GM18861 (cell line): ENCODE measurements around the gene ANKRD34C.

ENCODE experiments used
- ATAC-seq: cut with Tn5 transposase; IDR thresholded peaks from one replicate; pipeline ENCODE4 v1.9.1; 2021; ENCODE audit not compliant: unreplicated experiment

Gene ANKRD34C

DNA sequence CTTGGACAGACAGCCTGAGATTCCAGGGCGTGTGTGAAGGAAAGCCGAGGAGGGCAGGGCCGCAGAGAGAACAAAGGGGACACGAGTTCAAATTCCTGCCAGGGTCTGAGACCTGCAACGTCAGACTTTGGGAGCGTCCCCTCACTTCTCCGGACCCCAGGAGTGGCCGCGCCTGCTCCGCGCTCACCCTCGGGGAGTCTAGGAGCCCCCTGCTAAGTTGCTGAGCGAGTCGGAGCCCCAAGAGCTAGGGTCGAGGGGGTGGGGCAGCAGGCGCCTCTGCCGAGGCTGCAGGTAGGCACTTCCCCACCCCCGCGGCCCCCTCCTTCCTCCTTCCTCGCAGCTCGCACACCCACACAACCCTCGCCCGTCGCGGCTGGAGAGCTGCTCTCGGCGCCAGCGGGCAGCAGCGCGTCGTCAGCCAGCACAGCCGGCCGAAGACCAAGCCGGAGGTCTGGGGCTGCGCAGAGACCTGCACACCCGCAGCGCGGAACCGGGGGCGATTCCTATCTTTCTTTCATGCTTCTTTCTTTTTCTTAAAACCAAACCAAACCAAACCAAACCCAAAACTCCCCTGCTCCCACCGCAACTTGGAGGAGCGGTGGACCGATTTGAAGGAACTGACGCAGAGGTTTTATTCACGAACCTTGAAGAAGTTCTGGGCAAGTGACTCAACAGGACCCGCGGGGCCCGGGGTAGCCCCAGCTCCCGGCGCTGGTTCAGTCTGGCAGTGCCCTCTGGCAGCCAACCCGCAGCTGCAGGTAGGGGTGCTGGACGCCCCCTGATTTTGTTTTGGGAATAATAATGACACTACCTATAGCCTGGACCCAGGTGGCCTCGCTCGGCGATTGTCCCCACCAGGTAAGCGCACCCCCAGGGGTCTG is at the start of gene ANKRD34C:
TSS of gene ANKRD34C (plus strand) at position 352 of the 881 bp plus-strand sequence. CDS start 10,563 bp downstream, outside the sequence.
- ATAC-seq = no peak

DNA sequence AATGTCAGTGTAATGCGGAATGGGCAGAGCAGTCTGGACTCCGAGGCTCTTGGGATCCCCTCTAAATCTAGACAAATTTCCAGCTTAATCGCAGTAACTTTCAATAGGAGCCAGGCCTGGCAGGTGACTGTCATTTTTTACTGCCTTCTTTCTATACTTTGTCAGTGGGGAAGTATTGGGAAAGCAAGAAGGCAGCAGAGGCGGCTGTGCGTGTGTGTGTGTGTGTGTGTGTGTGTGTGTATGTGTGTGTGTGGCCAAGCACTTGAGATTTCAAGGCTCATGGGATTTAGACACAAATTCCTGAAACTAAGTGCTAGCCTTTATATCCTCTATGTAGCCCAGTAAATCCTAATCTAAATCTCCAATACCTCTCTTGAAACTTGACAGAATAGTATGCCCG is 49.3 kb upstream of the ANKRD34C start:
- ATAC-seq = no peak

DNA sequence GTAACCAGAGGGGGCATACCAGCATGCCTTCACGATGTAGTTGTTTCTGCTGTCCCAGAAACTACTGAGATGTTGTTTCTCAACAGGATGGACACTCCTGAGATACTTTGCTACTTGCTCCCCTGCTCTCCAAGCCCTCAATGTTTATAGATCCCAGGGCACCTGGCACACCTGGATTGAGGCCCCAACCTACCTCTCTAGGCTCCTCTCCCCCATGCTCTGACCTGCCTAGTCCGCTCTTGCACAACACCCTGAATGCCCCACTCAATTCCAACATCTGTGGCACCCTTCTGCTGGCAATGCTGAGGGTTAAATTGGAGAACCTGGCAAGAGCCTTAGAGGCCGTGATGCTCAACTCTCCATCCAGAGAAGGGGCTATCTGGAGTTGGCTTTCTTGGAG is 42.5 kb upstream of the ANKRD34C start:
- no peak for ATAC-seq

DNA sequence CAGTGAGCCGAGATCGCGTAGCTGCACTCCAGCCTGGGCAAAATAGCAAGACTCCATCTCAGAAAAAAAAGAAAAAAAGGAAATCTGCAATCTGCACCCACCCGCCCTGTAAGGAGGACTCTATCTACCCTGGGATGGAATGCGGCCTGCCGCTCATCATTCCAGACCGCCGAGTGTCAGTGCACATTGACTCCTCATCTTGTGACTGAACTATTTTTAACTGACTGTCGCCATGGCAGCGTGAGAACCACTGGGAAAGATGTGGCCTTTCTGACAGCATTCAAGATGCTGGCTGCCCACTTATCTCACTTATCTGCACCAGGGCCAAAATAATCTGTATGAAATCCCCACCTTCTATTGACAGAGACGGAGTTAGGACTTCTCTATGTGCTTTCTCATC is 38.8 kb upstream of the ANKRD34C start:
- no peak for ATAC-seq

DNA sequence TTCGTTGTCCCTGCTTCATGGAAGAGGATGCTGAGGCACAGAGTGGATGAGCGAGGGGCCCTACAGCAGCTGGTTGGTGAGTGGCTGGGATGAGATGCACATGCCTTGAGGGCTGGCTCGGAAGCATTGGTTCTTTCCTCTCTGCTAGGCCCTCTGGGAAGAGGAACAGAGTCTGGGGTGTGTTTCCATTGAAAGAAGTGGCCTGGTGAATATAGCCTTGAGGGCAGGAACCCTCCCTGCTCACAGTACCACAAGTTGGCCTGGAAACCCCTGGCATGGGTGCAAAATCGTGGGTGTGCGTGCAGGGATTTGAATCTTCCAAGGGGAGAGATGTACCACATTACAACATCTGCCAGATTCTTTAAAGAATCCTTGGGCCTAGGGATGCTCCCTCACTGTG is 37.6 kb upstream of the ANKRD34C start:
- no peak for ATAC-seq

DNA sequence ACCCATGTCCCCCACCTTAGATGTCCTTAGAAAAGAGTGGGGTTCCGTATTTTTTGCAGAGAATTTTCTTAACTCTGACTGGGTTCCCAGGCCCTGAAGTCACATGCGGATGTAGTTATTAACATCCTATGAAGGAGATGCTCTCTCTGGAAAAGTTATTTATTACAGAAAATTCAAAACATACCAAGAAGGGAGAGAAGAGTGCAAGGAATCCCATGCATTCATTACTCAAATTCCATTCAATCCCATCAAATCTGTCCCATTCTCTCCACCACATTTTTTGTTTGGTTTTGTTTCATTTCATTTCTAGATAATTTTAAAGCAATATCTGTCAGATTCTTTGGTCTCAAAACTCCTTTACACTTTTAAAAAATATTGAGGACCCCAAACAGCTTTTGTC is 34.3 kb upstream of the ANKRD34C start:
- ATAC-seq = no peak

DNA sequence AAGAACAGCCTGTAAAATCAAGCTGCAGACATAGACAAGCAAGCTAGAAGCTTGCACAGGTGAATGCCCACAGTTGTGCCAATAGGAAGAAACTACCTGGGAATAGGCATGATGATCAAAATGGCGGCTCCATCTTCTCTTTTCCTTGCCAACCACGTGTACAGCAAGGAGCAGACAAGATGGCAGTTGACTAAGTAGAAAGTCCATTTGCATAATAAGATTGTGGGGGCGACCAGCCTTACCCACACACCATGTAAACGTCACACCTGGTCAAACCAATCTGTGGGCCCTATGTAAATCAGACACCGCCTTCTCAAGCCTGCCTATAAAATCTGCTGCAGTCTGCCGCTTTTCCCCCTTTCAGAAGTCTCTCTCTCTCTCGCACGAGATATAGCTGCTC is 25.1 kb upstream of the ANKRD34C start:
- no peak for ATAC-seq

DNA sequence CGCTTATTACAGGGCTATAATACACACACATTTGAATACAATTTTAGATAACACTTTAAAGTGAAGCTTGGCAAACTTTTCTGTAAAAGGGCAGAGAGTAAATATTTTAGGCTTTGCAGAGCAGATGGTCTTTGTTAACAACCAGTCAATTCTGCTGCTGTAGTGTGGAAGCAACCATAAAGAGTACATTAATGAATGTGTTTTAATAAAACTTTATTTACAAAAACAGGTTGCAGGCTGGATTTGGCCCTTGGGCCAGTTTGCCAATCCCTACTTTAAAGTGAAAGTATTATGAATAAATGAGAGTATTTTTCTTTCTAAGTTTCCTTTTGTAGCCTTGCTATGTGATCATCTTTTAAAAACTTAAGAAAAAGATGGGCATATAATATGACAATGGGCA is 20.7 kb upstream of the ANKRD34C start:
- no peak for ATAC-seq

DNA sequence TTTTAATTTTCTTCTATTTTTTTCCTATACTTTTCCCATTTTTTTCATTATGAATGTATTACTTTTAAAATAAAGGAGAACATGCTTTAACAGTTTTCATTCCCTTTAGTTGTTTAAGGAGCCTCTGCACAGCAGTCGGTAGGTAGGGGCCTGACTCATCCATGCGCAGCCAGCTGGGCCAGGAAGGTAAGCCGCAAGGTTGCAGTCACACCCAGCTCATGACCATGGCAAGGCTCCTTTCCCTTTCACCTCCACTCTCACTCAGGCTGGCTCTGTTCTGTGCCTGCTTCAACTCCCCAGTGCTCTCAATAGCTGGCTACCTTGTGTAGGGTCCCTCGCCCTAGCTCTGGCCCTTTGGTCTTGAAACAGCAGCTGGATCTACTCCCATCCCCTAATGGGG is 17.4 kb upstream of the ANKRD34C start:
- no peak for ATAC-seq

DNA sequence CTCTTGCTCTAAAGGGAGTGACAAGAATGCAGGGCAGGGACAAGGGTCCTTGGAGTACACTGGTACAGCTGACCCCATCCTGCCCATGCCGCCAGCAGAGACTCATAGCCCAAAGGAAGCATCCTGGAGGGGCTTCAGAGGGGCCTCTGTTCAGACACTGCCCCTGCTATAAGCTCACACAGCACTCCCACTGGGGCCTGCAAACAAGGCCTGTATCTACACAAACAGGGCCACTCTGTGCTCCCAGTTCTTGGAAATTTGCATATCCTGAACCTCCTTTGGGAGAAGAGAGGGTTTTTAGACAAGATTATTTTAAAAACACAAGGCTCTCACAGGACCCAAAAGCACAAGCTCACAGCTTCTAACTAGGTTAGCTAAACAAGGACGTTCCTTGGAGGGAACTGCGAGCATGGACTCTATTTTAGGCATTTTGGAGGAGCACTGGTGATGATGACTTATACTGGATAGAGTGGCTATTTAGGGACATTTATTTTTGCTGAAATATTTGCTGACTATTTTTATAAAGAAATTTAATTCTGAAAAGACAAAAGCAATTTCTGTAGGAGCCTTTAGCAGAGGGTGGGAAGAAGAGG is 16.4 kb upstream of the ANKRD34C start:
- ATAC-seq = no peak

DNA sequence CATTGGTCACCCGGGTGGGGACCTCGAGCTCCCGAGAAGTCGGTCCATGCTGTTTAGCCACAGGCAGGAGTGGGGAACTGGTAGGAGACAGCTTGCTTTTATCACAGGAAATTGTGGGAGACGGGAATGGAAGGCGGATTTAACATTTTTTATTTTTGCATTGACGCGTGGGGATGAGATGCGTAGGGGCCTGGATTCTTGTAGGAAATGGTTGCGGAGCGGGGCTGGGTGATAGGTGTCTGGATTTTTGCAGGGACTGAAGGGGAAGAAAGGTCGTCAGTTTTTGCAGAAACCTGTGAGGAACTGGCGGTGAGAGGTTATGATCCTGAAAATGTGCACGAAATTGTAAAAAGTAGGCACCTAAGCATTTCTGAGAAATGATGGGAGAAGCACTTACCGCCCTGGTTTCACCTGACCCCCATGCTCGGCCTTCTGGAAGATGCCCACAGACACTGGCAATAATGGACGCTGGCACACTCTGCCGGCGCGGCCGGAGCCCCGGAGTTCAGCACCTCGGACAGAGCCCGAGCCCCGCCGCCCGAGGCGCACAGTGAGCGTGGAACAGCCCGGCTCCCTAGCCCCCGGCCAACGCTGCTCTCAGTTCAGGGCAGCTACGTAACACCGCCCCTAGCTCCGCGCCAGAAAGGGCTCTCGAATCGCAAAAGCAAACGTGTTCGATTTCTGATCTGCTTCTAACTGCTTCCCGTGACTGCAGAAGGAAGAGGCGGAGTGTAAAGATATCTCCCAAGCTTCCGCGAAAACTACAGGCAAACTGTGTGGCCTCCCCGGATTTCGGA is 928 bp downstream of the ANKRD34C start:
- ATAC-seq = no peak

DNA sequence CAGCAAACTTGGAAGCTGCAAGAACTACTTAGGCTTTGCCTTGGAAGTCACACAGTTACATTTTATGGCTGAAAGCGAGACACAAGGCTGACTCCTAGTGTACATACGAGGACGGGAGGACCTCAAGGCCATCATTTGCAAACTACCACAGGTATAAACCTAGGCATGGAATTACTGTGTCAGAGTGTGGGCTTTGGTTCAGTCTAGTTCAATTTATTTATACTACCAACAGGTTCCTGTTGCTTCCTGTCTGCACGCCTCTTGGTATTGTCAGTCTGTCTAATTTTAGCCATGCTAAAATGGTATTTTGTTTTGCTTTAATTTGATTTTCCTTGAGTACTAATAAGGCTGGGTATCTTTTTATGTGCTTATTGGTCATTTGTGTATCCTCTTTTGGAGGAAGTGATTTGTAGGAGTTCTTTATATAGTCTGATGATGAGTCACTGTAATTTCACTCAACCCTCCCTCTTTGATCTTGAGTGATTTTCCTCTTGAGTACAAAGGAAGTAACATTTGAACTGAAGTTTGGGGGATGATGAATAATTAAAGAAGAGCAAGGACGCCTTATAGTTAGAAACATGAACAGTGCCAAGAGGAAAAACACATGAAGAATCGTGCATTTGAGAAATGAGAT is 8.2 kb downstream of the ANKRD34C start:
- no peak for ATAC-seq

DNA sequence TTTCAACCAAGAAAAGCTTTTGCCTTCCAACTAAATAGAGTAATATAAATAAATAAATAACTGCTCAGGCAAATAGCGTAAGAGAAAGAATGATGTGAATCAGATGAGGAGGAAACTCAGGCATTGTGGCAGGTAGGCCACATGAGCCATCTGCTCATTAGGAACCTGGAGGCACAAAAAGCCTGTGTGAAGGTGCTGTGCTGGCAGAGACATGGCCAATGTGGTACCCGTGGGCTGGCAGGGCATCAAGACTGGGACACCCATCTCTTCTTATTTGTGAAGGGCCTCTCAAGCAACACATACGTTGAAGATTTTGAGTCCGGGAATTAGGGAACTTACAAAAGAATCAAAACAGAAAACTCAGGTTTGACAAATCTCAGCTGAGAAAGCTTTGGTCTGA is 9.5 kb downstream of the ANKRD34C start:
- no peak for ATAC-seq

DNA sequence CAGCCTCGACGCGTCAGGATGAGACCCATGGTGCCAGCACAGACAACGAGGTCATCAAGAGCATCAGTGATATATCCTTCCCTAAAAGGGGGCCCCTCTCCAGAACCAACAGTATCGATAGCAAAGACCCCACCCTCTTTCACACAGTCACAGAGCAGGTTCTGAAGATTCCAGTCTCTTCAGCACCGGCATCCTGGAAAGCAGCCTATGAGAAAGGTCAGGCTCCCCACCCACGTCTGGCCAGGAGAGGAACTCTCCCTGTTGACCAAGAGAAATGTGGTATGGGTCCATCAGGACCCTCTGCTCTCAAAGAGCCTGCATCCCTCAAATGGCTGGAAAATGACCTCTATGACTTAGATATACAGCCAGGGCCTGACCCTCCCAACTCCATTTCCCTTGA is 11.6 kb downstream of the ANKRD34C start:
- ATAC-seq = no peak

DNA sequence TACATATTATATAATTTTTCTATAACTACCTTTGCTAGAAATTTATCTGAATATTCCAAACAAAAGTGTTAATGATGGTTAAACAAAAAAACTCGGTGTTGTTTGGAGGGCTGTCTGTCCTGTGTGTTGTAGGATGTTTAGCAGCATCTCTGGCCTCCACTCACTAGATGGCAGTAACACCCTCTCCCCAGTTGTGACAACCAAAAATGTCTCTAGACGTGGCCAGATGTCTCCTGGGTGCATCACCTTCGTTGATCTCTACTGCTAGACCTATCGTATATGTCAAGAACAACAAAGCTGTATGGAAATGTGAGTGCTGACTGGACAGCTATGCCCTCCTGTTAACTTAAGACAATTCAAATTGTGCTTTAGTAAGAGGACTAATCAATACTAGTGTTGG is 14.1 kb downstream of the ANKRD34C start:
- no peak for ATAC-seq

DNA sequence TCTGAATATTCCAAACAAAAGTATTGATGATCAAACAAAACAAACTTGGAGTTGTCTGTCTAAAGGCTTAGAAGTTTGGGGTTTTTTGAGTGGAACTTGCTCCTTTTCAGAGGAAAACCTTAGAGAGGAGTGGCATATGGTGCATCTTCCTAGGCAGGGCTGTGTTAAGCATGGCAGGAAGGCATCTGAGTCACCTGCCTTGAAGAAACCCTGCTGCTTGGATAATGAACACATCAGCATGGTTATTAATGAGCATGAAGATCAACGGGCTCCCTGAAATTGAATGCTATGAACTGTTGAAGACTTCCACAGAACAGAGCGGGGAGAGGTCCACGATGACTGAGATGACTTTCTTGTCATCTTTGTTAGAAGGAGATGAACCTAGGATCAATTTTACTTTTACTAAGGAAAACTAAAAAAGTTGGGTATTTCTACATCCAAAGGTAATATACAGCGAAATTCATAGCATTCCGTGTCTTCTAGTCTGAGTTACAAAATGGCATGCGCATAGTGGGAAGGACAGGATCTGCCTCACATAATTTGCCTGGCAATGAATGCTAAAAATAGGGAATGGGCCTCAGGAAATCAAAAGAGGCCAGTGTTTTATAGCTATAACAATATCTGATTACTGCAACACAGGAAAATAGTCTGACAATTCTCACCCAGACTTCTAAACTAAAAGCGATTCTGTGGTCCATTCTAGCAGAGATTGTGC is 16.8 kb downstream of the ANKRD34C start:
- ATAC-seq = no peak

DNA sequence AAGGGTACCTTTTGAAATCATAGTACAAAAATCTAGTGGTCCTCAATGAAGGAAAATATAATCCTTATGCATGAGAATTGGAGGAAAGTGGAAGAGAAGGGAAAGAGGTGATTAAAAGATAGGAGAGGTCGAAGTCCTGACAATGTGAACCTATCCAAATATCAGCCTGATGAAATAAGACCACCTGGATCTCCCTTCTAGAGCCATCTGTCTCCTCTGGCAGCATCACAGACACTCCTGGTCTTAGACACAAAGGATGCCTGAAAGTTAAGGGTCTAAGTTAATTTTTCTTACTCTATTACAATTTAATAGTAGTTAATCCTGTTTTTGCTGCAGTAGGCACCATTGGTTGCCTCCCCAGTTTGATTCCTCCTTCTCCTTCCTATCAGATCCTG is 17.3 kb downstream of the ANKRD34C start:
- no peak for ATAC-seq

DNA sequence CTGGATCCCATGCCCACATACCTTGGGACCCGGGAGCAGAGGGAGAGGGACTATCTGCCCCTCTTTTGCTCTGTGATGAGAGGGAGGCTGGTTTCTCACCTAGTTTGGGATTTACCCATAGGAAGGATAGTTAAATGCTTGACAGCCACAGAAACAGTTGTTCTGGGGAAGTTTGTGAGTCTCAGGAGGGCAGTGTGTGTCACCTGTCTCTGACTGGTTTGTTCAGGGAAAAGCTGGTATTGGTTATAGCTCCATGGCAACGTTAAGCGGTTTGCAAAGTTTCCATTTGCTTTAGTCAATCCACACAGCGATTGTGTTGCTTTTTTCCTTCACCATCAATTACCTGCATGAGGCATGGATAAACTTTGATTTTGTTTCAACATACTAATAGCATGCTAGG is 24.7 kb downstream of the ANKRD34C start:
- no peak for ATAC-seq

DNA sequence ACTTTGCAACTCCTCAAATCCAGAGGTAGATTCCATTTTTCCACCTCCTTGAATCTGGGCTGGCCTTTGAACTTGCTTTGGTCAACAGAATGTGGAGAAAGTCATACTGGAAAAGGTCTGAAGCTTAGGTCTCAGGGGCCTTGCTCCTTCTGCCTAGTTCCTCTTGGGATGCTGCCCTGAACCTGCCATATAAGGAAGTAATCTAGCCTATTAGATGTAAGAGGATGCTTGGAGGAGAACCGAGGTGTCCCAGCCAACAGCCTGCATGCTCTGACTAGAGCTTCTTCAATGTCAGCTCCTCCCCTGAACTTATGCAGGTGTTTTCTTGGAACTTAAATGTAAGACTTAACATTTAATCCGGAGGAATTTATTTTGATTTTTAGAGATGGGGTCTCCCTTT is 26.4 kb downstream of the ANKRD34C start:
- ATAC-seq = no peak

DNA sequence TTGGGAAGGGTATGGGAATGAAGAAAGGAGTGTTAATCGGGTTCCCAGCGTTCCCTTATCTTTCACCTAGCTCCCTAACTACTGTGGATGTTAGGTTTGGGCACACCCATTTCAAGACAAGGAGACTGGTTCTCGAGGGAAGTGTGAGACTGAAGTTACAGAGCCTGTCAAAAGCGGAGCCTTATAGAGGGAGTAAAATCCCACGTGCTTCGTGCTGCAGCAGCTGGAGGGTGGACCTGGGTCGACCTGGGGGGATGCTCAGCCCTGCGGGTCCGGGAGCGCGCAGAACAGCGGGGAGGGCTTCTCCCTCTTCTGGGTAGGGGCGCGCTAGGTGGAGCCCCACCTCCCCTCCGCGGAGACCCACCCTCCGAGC is 28.1 kb downstream of the ANKRD34C start:
- ATAC-seq = peak; percentile 14
